Sigmoid colon (tissue), 4 donors: ENCODE results near the gene ENTPD5.

ENCODE experiments used
- EP300 ChIP-seq, 4 donors: sonication (generic); formaldehyde crosslinking; IDR thresholded peaks; one replicate each; pipeline ENCODE4 v1.6.1; 2017; ENCODE audit warnings: antibody characterized with exemption in 4 of 4
- POLR2A ChIP-seq, 2 donors: fragments of 450-650 bp; IDR thresholded peaks; one replicate each; pipeline ENCODE4 v1.6.1; 2016; ENCODE audit warnings: antibody characterized with exemption in 2 of 2, mild to moderate bottlenecking in 2 of 2, moderate library complexity in 2 of 2
- POLR2AphosphoS5 ChIP-seq, 4 donors: sonication (generic); formaldehyde crosslinking; IDR thresholded peaks; one replicate each; pipeline ENCODE4 v1.6.1; 2017; ENCODE audit warnings: antibody characterized with exemption in 4 of 4
- TF ChIP-seq, protein P1 (sequence below), 4 experiments: fragments of 450-650 bp in 3 of 4; fragments of 200-600 bp in 1 of 4; IDR thresholded peaks; one replicate each; pipeline ENCODE4 v1.5.1; 2016 to 2019; ENCODE audit warnings: antibody characterized with exemption in 4 of 4, mild to moderate bottlenecking in 3 of 4, moderate library complexity in 2 of 4

DNA sequence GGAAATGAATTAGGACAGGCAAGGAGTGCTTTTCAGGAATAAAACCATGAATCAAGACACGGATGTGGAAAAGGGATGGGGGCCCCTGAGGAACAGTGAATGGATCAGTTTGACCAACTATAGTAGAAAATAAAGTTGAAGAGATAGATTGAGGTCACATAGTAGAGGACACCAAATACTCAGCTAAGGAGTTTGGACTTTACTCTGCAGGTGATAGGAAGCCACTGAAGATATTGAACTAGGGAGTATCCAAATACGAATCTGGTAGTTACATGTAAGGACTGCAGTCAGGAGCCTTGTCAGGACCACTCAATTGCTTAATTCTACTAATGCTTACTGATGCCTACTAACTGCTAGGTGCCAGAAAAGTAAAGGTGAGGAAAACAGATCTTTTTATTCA, 20.4 kb downstream of the ENTPD5 start:
- TF ChIP-seq, protein P1, sequence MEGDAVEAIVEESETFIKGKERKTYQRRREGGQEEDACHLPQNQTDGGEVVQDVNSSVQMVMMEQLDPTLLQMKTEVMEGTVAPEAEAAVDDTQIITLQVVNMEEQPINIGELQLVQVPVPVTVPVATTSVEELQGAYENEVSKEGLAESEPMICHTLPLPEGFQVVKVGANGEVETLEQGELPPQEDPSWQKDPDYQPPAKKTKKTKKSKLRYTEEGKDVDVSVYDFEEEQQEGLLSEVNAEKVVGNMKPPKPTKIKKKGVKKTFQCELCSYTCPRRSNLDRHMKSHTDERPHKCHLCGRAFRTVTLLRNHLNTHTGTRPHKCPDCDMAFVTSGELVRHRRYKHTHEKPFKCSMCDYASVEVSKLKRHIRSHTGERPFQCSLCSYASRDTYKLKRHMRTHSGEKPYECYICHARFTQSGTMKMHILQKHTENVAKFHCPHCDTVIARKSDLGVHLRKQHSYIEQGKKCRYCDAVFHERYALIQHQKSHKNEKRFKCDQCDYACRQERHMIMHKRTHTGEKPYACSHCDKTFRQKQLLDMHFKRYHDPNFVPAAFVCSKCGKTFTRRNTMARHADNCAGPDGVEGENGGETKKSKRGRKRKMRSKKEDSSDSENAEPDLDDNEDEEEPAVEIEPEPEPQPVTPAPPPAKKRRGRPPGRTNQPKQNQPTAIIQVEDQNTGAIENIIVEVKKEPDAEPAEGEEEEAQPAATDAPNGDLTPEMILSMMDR (IDR thresholded peaks at IDR 0.05), result no peak
- TF ChIP-seq POLR2A (IDR thresholded peaks at IDR 0.05), result no peak
- TF ChIP-seq EP300 (IDR thresholded peaks at IDR 0.05), result no peak
- no peak for TF ChIP-seq POLR2AphosphoS5 (IDR thresholded peaks at IDR 0.05)
